NCI-H2107 treated with DMSO at 0.1 percent for 48 hours (cell line): Measurements from ENCODE around the gene NELFA.
"Not testable (repeated sequence)": the region's sequence is repeated elsewhere in the genome, so short reads cannot be mapped to it uniquely, and the experiment has no call there.

Experiments
- DNase-seq: peaks from one replicate; lab custom pipeline; 2025; ENCODE audit not compliant: unreplicated experiment; lab: John Stamatoyannopoulos, UW

NELFA gene

DNA sequence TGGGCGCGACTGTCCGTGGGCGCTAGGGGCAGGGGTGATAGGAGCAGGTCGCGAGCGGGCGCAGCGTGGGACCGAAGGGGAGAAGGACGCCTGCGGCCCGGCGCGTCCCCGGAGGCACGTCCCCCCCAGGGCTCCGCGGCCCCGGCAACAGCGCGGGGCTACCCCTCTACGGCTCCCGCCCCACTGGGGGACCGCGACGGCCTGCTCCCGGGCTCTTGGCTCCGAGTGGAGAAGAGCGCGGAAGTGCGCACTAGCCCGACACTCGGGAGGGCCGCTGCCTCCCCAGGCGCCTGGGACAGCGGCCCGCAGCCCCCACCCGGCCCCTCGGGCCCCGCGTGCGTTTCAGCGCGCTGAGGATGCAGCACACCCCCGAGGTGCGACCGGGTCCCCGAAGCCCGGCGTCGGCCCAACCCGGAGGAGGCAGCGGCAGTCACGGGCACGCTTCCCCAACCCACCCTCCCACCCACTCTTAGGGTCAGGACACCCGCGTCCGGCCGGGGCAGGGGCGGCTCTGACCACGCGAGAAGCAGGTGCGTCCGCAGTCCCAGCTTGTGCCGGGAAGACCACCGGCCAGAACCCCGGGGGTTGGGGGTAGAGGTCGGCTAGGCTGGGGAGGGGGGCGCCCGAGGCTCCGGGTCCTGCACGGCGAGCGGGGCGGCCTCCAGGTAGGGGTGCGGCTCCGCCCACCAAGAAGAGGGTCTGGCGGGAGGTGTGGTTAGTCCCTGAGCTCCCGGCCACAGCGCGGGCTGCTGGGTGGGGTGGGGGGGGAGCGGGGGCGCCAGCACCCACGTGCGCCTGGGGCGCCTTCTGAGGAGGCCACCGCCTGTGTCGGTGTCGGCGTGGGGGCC, 31.8 kb upstream of the NELFA start:
- DNase-seq: no peak

DNA sequence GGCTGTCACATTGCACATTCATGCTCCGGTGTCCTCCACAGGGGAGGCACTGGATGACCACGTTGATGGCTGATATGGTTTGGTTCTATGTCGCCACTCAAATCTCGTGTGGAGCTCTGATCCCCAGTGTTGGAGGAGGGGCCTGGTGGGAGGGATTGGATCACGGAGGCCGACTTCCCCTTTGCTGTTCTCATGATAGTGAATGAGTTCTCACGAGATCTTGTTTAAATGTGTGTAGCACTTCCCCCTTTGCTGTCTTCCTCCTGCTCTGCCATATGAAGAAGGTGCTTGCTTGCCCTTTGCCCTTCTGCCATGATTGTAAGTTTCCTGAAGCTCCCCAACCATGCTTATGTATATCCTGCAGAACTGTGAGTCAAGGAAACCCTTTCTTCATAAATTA, 28.1 kb upstream of the NELFA start:
- DNase-seq: no peak

DNA sequence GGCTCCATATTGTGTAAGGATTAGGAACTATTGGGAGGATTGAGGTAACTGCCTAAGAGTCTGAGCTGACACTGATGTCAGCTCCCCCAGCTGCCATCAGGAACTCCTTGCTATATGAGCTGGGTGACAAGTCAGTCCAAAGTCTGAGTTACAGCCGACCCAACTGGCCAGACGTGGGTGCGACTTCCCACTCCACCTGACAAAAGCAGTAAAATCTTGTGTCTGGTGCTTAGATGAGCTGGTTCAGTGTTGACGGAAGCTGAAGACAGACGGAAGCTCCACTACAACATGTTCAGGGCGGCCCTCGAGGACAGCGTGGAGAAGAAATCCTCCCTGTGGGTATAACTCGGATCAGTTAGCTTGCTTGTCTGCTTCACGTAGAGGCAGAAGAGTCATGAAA, 27.6 kb upstream of the NELFA start:
- DNase-seq: no peak

DNA sequence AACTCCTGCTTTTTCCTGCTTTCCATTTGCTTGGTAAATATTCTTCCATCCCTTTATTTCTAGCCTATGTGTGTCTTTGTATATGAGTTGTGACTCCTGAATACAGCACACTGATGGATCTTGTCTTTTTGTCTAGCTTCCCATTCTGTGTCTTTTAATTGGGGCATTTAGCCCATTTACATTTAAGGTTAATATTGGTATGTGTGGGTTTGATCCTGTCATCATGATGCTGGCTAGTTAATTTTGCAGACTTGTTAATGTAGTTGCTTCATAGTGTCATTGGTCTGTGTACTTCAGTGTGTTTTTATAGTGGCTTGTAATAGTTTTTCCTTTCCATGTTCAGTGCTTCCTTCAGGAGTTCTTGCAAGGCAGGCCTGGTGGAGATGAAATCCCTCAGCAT, 22.4 kb upstream of the NELFA start:
- not testable (repeated sequence) for DNase-seq

DNA sequence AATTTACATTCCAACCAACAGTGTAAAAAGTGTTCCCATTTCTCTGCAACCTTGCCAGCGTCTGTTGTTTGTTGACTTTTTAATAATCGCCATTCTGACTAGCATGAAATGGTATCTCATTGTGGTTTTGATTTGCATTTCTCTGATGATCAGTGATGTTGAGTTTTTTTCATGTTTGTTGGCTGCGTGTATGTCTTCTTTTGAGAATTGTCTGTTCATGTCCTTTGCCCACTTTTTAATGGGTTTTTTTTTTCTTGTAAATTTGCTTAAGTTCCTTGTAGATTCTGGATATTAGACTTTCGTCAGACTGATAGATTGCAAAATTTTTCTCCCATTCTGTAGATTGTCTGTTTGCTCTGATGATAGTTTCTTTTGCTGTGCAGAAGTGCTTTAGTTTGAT, 18.3 kb upstream of the NELFA start:
- DNase-seq: not testable (repeated sequence)

DNA sequence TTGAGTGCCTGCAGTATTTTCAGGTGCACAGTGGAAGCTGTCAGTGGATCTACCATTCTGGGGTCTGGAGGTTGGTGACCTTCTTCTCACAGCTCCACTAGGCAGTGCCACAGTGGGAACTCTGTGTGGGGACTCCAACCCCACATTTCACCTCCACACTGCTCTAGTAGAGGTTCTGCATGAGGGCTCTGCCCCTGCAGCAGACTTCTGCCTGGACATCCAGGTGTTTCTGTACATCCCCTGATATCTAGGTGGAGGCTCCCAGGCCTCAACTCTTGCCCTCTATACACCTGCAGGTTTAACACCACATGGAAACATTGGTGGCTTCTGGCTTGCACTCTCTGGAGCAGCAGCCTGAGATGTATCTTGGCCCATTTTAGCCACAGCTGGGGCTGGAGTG, 17.0 kb upstream of the NELFA start:
- DNase-seq: no peak

DNA sequence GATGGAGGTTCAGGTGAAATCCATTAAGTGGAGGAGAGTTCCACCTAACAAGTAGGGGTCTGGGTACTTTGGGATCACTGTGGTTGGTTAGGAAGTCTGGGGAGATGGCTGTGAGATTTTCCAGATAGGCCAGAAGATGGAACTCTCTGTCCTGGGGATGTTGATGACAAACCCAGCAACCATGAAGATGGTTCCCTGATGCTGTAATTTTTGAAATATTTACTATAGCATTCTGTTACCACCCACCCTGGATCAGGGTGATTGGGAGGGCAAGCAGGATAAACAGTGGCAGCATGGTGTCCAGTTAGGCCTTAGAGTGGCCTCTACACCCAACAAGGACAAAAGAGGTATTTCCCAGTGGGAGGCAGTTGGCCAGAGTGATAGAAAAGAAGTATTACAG, 15.9 kb upstream of the NELFA start:
- DNase-seq: no peak

DNA sequence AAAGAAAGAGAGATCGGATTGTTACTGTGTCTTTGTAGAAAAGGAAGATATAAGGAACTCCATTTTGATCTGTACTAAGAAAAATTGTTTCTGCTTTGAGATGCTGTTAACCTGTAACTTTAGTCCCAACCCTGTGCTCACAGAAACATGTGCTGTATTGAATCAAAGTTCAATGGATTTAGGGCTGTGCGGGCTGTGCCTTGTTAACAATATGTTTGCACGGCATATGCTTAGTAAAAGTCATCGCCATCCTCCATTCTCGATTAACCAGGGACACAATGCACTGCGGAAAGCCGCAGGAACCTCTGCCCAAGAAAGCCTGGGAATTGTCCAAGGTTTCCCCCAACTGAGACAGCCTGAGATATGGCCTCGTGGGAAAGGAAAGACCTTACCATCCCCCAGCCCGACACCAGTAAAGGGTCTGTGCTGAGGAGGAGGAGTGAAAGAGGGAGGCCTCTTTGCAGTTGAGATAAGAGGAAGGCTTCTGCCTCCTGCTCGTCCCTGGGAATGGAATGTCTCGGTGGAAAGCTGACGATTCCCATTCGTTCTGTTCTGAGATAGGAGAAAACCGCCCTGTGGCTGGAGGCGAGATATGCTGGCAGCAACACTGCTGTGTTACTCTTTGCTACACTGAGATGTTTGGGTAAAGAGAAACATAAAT, 12.7 kb upstream of the NELFA start:
- not testable (repeated sequence) for DNase-seq

DNA sequence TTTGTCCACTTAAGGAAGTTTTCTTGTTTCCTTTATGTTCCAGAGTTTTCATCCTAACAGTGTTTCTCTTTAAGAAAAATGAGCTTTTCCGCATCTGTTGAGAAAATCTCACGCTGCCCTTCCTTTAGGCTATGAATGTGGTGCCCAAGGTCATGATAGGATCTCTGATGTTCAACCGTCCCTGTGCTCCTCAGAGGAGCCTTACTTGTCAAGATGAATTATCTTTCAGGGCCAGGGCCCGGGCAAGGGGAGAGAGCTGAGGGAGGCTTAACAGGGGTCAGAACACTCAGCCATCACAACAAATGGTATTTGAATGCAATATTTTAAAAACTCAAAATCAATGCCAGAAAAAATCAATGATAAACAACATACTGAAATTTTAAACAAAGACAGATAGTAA, 6.2 kb upstream of the NELFA start:
- DNase-seq: no peak

DNA sequence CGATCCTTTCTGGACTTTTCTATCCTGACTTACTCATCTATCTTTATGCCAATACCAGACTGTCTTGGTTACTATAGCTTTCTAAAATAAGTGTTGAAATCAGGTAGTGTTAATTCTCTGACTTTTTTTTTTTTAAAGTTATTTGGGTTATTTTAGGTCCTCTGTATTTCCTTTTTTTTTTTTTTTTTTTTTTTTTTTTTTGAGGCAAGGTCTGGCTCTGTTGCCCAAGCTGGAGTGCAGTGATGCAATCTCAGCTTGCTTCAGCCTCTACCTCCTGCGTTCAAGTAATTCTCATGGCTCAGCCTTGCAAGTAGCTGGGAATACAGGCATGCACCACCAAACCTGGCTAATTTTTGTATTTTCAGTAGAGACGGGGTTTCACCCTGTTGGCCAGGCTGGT, 2.8 kb upstream of the NELFA start:
- DNase-seq: no peak

DNA sequence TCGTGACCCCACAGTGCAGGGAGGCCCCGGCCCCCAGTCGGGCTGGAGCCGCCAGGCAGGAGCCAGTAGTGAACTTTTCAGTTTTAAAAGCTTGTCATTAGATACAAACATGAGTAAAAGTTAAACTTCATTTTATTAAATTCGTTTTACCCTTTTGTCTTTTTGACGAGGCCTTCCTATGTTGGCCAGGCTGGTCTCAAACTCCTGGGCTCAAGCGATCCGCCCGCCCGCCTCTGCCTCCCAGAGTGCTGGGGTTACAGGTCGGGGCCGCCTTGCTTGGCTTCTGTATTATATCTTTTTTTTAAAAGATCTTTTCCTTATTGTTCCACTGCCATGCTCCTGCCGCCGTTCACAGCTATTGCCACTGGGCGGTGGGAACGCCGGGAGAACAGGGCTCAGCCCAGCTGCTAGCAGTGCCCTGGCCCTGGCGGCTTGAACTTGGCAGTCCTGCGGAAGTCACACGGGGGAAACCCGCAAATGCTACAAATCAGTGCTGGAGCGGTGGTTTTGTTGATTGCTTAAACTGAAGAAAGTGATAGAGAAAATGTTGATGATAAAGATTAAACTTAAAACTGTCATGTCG, 968 bp upstream of the NELFA start:
- DNase-seq: peak; percentile 11

DNA sequence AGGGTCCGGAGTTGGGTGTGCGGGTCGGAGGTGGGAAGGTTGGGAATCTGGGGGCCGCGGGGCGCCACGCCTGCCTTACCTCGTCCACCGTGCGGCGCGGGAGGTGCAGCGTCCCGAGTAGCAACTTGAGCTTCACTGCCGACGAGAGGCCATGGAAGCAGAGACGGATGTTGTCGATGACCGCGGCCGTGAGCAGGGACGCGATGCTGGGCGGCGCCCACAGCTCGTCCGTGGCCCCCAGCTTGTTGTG, 178 bp downstream of the NELFA start:
- no peak for DNase-seq

DNA sequence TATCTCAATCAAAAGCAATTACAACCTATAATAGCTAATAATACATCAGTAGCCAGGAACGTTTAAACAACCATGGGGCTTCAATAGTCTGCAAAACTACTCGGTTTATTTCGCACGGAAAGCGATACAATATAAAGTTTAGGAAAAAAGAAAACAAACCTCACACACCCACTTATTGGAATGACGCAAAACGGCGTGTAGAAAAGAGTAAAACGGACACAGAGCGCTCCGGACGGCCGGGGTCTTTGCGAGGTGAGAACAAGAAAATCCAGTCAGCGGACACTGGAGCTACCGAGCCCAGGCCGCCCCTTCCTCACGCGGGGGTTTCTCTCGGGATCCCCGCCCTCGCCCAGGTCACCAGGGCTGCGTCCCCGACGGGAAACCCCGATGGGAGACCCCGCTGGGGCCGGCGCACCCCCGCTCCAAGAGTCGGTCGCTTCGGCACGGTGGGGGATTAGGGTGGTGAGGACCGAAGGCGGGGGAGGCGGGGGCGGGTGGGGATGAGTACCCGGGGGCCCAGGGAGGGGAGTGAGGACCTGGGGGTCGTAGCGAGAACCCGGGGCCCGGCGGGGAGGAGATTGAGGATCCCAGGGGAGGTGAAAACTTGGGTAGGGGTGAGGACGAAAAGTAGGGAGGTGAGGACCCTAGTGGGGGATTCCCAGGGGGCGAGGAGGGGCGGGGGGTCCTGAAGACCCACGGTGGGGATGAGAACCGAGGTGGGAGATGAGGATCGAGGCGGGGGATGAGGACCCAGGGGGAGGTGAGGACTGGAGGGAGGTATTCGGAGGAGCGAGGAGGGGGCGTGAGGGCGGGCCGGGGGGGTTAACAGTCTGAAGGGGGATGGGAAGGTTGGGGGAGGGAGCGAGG, 737 bp downstream of the NELFA start:
- no peak for DNase-seq

DNA sequence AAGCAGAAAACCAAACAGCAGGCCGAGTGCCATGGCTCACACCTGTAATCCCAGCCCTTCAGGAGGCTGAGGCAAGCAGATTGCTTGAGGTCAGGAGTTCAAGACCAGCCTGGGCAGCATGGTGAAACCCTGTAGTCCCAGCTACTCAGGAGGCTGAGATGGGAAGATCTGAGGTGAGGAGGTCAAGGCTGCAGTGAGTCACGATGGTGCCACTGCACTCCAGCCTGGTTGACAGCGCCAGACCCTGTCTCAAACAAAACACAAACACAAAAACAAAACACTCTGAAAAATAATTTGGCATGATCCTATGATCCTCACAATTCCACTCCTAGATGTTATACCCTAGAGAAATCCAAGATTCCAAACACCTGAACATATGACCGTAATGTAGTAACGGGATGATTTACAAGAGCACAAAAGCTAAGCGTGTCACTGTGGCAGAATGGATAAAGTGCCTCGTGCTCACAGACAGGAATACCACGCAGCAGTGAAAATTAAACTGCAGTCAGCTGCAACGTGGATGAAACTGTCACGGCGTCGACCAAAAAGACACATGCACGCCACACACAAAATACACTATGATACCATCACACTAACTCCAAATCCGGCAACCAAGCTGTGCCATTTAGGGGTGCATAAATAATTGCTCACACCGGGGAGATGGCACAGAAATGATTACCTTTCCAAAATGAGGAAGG, 1.7 kb downstream of the NELFA start:
- no peak for DNase-seq

DNA sequence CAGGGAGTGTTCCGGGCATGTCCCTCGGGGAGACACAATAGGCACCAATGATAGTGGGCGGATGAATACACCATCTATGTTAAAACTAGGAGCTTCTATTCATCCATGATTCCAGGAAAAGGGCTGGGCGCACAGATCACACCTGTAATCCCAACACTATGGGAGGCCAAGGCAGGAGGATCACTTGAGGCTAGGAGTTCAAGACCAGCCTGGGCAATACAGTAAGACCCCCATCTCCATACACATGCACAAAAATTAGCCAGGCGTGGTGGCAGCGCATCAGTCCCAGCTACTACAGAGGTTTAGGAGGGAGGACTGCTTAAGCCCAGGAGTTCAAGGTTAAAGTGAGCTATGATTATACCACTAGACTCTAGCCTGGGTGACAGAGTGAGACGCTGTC, 2.4 kb downstream of the NELFA start:
- no peak for DNase-seq

DNA sequence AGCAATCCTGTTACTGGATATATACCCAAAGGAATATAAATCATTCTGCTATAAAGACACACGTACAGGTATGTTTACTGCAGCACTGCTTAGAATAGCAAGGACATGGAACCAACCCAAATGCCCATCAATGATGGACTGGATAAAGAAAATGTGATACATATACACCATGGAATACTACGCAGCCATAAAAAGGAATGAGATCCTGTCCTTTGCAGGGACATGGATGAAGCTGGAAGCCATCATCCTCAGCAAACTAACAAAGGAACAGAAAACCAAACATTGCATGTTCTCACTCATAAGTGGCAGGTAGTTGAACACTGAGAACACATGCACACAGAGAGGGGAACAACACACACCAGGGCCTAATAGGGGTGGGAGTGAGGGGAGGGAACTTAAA, 5.4 kb downstream of the NELFA start:
- DNase-seq: not testable (repeated sequence)

DNA sequence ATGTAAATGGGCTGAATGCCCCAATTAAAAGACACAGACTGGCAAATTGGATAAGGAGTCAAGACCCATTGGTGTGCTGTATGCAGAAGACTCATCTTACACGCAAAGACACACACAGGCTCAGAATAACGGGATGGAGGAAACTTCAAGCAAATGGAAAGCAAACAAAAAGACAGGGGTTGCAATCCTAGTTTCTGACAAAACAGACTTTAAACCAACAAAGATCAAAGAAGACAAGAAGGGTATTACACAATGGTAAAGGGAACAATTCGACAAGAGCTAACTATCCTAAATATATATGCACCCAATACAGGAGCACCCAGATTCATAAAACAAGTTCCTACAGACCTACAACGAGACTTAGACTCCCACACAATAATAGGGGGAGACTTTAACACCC, 9.5 kb downstream of the NELFA start:
- not testable (repeated sequence) for DNase-seq

DNA sequence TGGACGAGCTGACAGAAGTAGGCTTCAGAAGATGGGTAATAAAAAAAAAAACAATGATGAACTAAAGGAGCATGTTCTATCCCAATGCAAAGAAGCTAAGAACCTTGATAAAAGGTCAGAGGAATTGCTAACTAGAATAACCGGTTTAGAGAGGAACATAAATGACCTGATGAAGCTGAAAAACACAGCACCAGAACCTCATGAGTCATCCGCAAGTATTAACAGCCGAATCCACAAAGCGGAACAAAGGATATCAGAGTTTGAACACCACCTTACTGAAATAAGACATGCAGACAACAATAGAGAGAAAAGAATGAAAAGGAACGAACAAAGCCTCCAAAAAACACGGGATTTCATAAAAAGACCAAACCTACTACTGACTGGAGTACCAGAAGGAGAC, 10.5 kb downstream of the NELFA start:
- DNase-seq: no peak

DNA sequence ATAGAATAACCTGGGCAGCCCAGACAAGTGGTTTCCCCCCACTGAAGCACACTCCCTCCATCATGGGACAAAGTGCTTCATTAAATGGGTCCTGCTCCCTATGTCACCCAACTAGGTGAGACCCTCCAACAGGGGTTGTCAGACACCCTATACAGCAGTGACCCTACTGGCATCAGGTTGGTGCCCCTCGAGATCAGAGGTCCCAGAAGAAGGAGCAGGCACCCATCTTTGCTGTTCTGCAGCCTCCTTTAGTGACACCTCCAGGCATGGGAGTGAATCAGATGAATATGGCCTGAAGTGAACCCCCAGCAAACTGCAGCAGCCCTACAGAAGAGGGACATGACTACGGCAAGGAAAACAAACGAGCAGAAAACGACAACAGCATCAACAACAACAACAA, 11.1 kb downstream of the NELFA start:
- no peak for DNase-seq

DNA sequence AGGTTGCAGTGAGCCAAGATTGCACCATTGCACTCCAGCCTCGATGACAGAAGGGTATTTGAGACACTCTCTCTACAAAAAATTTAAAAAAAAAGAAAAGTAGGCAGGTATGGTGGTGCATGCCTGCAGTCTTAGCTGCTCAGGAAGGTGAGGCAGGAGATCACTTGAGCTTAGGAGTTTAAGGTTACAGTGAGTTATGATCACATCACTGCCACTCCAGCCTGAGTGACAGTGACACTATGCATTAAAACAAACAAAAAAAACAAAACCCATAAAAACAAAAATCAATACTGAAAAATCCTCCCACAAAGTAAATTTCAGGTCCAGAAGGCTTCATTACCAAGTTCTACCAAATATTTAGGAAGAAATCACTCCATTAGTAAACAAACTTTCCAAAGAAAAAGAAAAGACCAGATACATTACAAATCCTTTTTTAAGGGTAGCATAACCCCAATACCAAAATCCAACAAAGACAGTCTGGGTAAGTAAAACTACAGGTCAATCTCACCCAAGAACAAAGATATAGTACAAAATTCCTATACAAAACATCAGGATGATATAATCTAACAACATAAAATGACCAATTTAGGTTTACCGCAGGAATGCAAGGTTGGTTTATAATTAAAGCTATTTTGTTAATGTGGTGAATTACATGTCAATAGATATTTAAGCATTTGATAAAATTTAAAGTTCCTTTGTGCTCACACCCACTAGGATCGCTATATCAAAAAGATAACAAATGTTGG, 11.7 kb downstream of the NELFA start:
- DNase-seq: no peak
